H9 (cell line): ENCODE measurements around the gene AQP5. TPM values are rescaled to one million over a fixed set of nuclear protein-coding genes. Genes with fewer than 3 reads are reported as not detected.

Source experiments
- DNase-seq: peaks from one replicate; pipeline ENCODE4 v3.0.0-alpha.2; 2017
- H2AFZ ChIP-seq: one replicate; pipeline ENCODE4 v1.6.1; 2013; ENCODE audit warnings: mild to moderate bottlenecking, low read length, control low read depth, moderate library complexity
- H2AK5ac ChIP-seq: 2 replicates; pipeline ENCODE4 v1.6.1; 2013; ENCODE audit warnings: low read length, control low read depth, mixed read lengths; ENCODE audit not compliant: insufficient read length
- H2BK120ac ChIP-seq: one replicate; pipeline ENCODE4 v1.6.1; 2013; ENCODE audit warnings: low read depth, mild to moderate bottlenecking, low read length, control low read depth, inconsistent platforms; ENCODE audit not compliant: poor library complexity, severe bottlenecking
- H2BK12ac ChIP-seq: 2 replicates; pipeline ENCODE4 v1.6.1; 2013; ENCODE audit warnings: low read length, control low read depth, mixed read lengths, low read depth; ENCODE audit not compliant: insufficient read length
- H2BK15ac ChIP-seq: 2 replicates; pipeline ENCODE4 v1.6.1; 2013; ENCODE audit warnings: low read depth, low read length, control low read depth
- H2BK20ac ChIP-seq: one replicate; pipeline ENCODE4 v1.6.1; 2013; ENCODE audit warnings: low read depth, mild to moderate bottlenecking, low read length, control low read depth, inconsistent platforms; ENCODE audit not compliant: poor library complexity, severe bottlenecking
- H2BK5ac ChIP-seq: 2 replicates; pipeline ENCODE4 v1.6.1; 2013; ENCODE audit warnings: low read length, control low read depth, mixed read lengths; ENCODE audit not compliant: insufficient read length
- H3K14ac ChIP-seq: 2 replicates; pipeline ENCODE4 v1.6.1; 2013; ENCODE audit warnings: low read length, control low read depth; ENCODE audit not compliant: insufficient read depth
- H3K18ac ChIP-seq: 2 replicates; pipeline ENCODE4 v1.6.1; 2013; ENCODE audit warnings: low read depth, mild to moderate bottlenecking, mixed read lengths, low read length, control low read depth; ENCODE audit not compliant: insufficient read length
- H3K23ac ChIP-seq: 2 replicates; pipeline ENCODE4 v1.6.1; 2013; ENCODE audit warnings: low read length, control low read depth, mixed read lengths, low read depth; ENCODE audit not compliant: insufficient read length
- H3K23me2 ChIP-seq: 2 replicates; pipeline ENCODE4 v1.6.1; 2013; ENCODE audit warnings: low read depth, mild to moderate bottlenecking, mixed read lengths, low read length, control low read depth; ENCODE audit not compliant: insufficient read length, poor library complexity, severe bottlenecking
- H3K27ac ChIP-seq: 2 replicates; pipeline ENCODE4 v1.5.1; 2013; ENCODE audit warnings: low read length, control low read depth, mixed read lengths, low read depth; ENCODE audit not compliant: insufficient read length
- H3K27me3 ChIP-seq: 2 replicates; pipeline ENCODE4 v1.6.1; 2013; ENCODE audit warnings: low read length, control low read depth, inconsistent platforms; ENCODE audit not compliant: insufficient read depth
- H3K4ac ChIP-seq: 2 replicates; pipeline ENCODE4 v1.6.1; 2013; ENCODE audit warnings: low read depth, mild to moderate bottlenecking, control low read depth, inconsistent platforms, low read length, moderate library complexity
- H3K4me1 ChIP-seq: 2 replicates; pipeline ENCODE4 v1.6.1; 2013; ENCODE audit warnings: low read length, control low read depth, inconsistent platforms; ENCODE audit not compliant: insufficient read depth
- H3K4me2 ChIP-seq: 2 replicates; pipeline ENCODE4 v1.6.1; 2013; ENCODE audit warnings: low read length, control low read depth, mixed read lengths; ENCODE audit not compliant: insufficient read length, insufficient read depth
- H3K56ac ChIP-seq: 2 replicates; pipeline ENCODE4 v1.6.1; 2013; ENCODE audit warnings: low read depth, mild to moderate bottlenecking, mixed read lengths, low read length, control low read depth; ENCODE audit not compliant: insufficient read length
- H3K79me1 ChIP-seq: 2 replicates; pipeline ENCODE4 v1.6.1; 2013; ENCODE audit warnings: low read depth, mild to moderate bottlenecking, moderate library complexity, low read length, control low read depth, inconsistent platforms; ENCODE audit not compliant: insufficient read depth, poor library complexity, severe bottlenecking
- H3K79me2 ChIP-seq: 2 replicates; pipeline ENCODE4 v1.6.1; 2013; ENCODE audit warnings: low read length, control low read depth, inconsistent platforms; ENCODE audit not compliant: insufficient read depth
- H3K9ac ChIP-seq: 2 replicates; pipeline ENCODE4 v1.6.1; 2013; ENCODE audit warnings: low read length, control low read depth, mixed read lengths; ENCODE audit not compliant: insufficient read length; ENCODE audit errors: extremely low read depth
- H3K9me3 ChIP-seq: one replicate; pipeline ENCODE4 v1.6.1; 2013; ENCODE audit warnings: low read depth, low read length, inconsistent platforms; ENCODE audit not compliant: control insufficient read depth
- H3T11ph ChIP-seq: one replicate; pipeline ENCODE4 v1.6.1; 2013; ENCODE audit warnings: mild to moderate bottlenecking, low read length, control low read depth, inconsistent platforms
- H4K20me1 ChIP-seq: one replicate; pipeline ENCODE4 v1.6.1; 2013; ENCODE audit not compliant: control insufficient read depth, insufficient read length, insufficient read depth
- H4K5ac ChIP-seq: 2 replicates; pipeline ENCODE4 v1.6.1; 2013; ENCODE audit warnings: low read depth, mild to moderate bottlenecking, mixed read lengths, low read length, control low read depth; ENCODE audit not compliant: insufficient read length
- H4K8ac ChIP-seq: replicated peaks from 2 replicates; pipeline ENCODE4 v1.6.1; 2013; ENCODE audit warnings: low read length, control low read depth, mixed read lengths, low read depth; ENCODE audit not compliant: insufficient read length
- H4K91ac ChIP-seq: 2 replicates; pipeline ENCODE4 v1.6.1; 2013; ENCODE audit warnings: low read depth, mild to moderate bottlenecking, moderate library complexity, mixed read lengths, low read length, control low read depth; ENCODE audit not compliant: insufficient read length
- H3K27ac Mint-ChIP-seq, 3 experiments: 2 replicates in 2 of 3; 3 replicates in 1 of 3; pipeline ENCODE4 v1.8.0; 2020 to 2021; ENCODE audit warnings: mixed read lengths in 3 of 3, mild to moderate bottlenecking in 1 of 3, moderate library complexity in 1 of 3
- H3K27me3 Mint-ChIP-seq: 2 replicates; pipeline ENCODE4 v1.8.0; 2021; ENCODE audit warnings: low read depth, mild to moderate bottlenecking, moderate library complexity, mixed read lengths
- H3K36me3 Mint-ChIP-seq, 3 experiments: 2 replicates in 2 of 3; 3 replicates in 1 of 3; pipeline ENCODE4 v1.8.0; 2020 to 2021; ENCODE audit warnings: low read depth in 3 of 3, mixed read lengths in 3 of 3; ENCODE audit not compliant: insufficient read depth in 1 of 3
- H3K4me1 Mint-ChIP-seq, 2 experiments: 2 replicates each; pipeline ENCODE4 v1.8.0; 2020; ENCODE audit warnings: mixed read lengths in 2 of 2
- H3K4me3 Mint-ChIP-seq, 2 experiments: 2 replicates in 1 of 2; 3 replicates in 1 of 2; pipeline ENCODE4 v1.8.0; 2020 to 2021; ENCODE audit warnings: mild to moderate bottlenecking in 2 of 2, mixed read lengths in 2 of 2, moderate library complexity in 1 of 2
- H3K9me3 Mint-ChIP-seq, 2 experiments: 2 replicates in 1 of 2; 3 replicates in 1 of 2; pipeline ENCODE4 v1.8.0; 2020; ENCODE audit warnings: mild to moderate bottlenecking in 2 of 2, mixed read lengths in 2 of 2, moderate library complexity in 1 of 2
- CTCF ChIP-seq: fragments of 200-600 bp; sonication (generic); conservative IDR thresholded peaks from 3 replicates; pipeline ENCODE4 v1.8.0; 2021; ENCODE audit warnings: antibody characterized with exemption, mild to moderate bottlenecking
- WGBS: extraction: QIAGEN DNeasy Blood & Tissue Kit; methylation state at CpG from one replicate; pipeline ENCODE4 v1.1.7; 2013; ENCODE audit warnings: missing lambda C conversion rate, low lambda C conversion rate, mixed read lengths; ENCODE audit not compliant: insufficient read length; ENCODE audit errors: extremely low coverage; 5-methylcytosine and 5-hydroxymethylcytosine counted together
- total RNA-seq: library from RNA; stranded (reverse); gene quantifications from 2 replicates; pipeline ENCODE4 v1.2.1, GENCODE V29; 2021

Gene AQP5
- total RNA-seq, 1 experiment from 2014 or later, result 2.8 TPM

GRCh38 chr12:49925433-49926204 lies 36.1 kb upstream of the AQP5 start:
- no peak overlapping the region for H3K4ac ChIP-seq
- H2BK20ac ChIP-seq, result no peak overlapping the region
- no peak overlapping the region for H4K5ac ChIP-seq
- no CpG with 5 or more reads among the region's 11 CpGs for WGBS
- H3K27ac ChIP-seq, result no peak overlapping the region
- no peaks in the 10 kb centered on the region for H4K20me1 ChIP-seq
- no peak overlapping the region for H3K14ac ChIP-seq
- H3K18ac ChIP-seq, result no peak overlapping the region
- no peak overlapping the region for H2BK120ac ChIP-seq
- peaks cover 0 to 9% of the 10 kb centered on the region in 2 experiments; a peak in 3 of 4 replicates for H3K4me1 Mint-ChIP-seq
- H2BK5ac ChIP-seq, result no peak overlapping the region
- no peak overlapping the region for H4K8ac ChIP-seq
- H3K9me3 Mint-ChIP-seq, result no peaks in the 10 kb centered on the region
- no peak overlapping the region for H3K9ac ChIP-seq
- H4K91ac ChIP-seq, result no peak overlapping the region
- H3K27ac Mint-ChIP-seq, result peak overlapping the region in 1 of 3 experiments; percentile 68; a peak in 2 of 7 replicates
- no peaks in the 10 kb centered on the region for H3K79me2 ChIP-seq
- no peak overlapping the region for H3K4me3 Mint-ChIP-seq
- H2BK12ac ChIP-seq, result no peak overlapping the region
- H2BK15ac ChIP-seq, result no peak overlapping the region
- H2AFZ ChIP-seq, result no peak overlapping the region
- no peaks in the 10 kb centered on the region for H3K79me1 ChIP-seq
- H3K56ac ChIP-seq, result no peak overlapping the region
- no peaks in the 10 kb centered on the region for H3K27me3 ChIP-seq
- H3T11ph ChIP-seq, result no peak overlapping the region
- H3K23ac ChIP-seq, result no peak overlapping the region
- DNase-seq, result peak; percentile 25
- no peaks in the 10 kb centered on the region for H3K36me3 Mint-ChIP-seq
- H2AK5ac ChIP-seq, result no peak overlapping the region
- no peak overlapping the region for H3K4me2 ChIP-seq
- H3K4me1 ChIP-seq, result no peaks in the 10 kb centered on the region
- no peaks in the 10 kb centered on the region for H3K9me3 ChIP-seq
- TF ChIP-seq CTCF, result no peak
- H3K27me3 Mint-ChIP-seq, result peaks cover 11% of the 10 kb centered on the region
- H3K23me2 ChIP-seq, result no peaks in the 10 kb centered on the region
